Measurements from ENCODE around the gene TCEAL4. TPM values are rescaled to one million over a fixed set of nuclear protein-coding genes. Genes with fewer than 3 reads are reported as not detected.
A peak's percentile ranks its signal among the peaks of the same experiment; 100 is the strongest.

Gene TCEAL4
- polyA plus RNA-seq (2012; ENCODE audit: missing spikeins), result 56.6 TPM

- TF ChIP-seq TAF1 (IDR thresholded peaks at IDR 0.05; ENCODE audit: borderline replicate concordance, low read depth, low read length) (no peak), POLR2A (IDR thresholded peaks at IDR 0.05; ENCODE audit: low read depth, low read length) (no peak), POLR2AphosphoS5 (IDR thresholded peaks at IDR 0.05; ENCODE audit: low read depth, low read length) (no peak)
- FAIRE-seq (peak; percentile 81), DNase-seq (ENCODE audit: insufficient read length) (peak; percentile 25)
These were observed at the start of gene TCEAL4 for GRCh38 chrX:103585411-103586313. Gene TCEAL4 (plus strand): TSS chrX:103585515. CDS start chrX:103586676, 1,161 bp downstream.

GRCh38 chrX:103536071-103536470, 49.2 kb upstream of the TCEAL4 start:
- TF ChIP-seq POLR2A (IDR thresholded peaks at IDR 0.05; ENCODE audit: low read depth, low read length) (no peak), POLR2AphosphoS5 (IDR thresholded peaks at IDR 0.05; ENCODE audit: low read depth, low read length) (no peak), TAF1 (IDR thresholded peaks at IDR 0.05; ENCODE audit: borderline replicate concordance, low read depth, low read length) (no peak)
- DNase-seq (ENCODE audit: insufficient read length), result no peak
- no peak for FAIRE-seq

- FAIRE-seq (no peak), DNase-seq (ENCODE audit: insufficient read length) (no peak)
- TF ChIP-seq POLR2AphosphoS5 (IDR thresholded peaks at IDR 0.05; ENCODE audit: low read depth, low read length) (no peak), TAF1 (IDR thresholded peaks at IDR 0.05; ENCODE audit: borderline replicate concordance, low read depth, low read length) (no peak), POLR2A (IDR thresholded peaks at IDR 0.05; ENCODE audit: low read depth, low read length) (no peak)
These were observed 48.6 kb upstream of the TCEAL4 start for GRCh38 chrX:103536732-103537131.

- no peak for TF ChIP-seq TAF1 (IDR thresholded peaks at IDR 0.05; ENCODE audit: borderline replicate concordance, low read depth, low read length)
- no peak for TF ChIP-seq POLR2A (IDR thresholded peaks at IDR 0.05; ENCODE audit: low read depth, low read length)
- TF ChIP-seq POLR2AphosphoS5 (IDR thresholded peaks at IDR 0.05; ENCODE audit: low read depth, low read length), result no peak
- no peak for DNase-seq (ENCODE audit: insufficient read length)
- no peak for FAIRE-seq
These were observed 47.4 kb upstream of the TCEAL4 start for GRCh38 chrX:103537871-103538387.

- FAIRE-seq, result no peak
- no peak for DNase-seq (ENCODE audit: insufficient read length)
- no peak for TF ChIP-seq TAF1 (IDR thresholded peaks at IDR 0.05; ENCODE audit: borderline replicate concordance, low read depth, low read length)
- TF ChIP-seq POLR2A (IDR thresholded peaks at IDR 0.05; ENCODE audit: low read depth, low read length), result no peak
- no peak for TF ChIP-seq POLR2AphosphoS5 (IDR thresholded peaks at IDR 0.05; ENCODE audit: low read depth, low read length)
These were observed 46.6 kb upstream of the TCEAL4 start for GRCh38 chrX:103538728-103539127.

- FAIRE-seq (no peak), DNase-seq (ENCODE audit: insufficient read length) (no peak)
- no peak for TF ChIP-seq POLR2AphosphoS5 (IDR thresholded peaks at IDR 0.05; ENCODE audit: low read depth, low read length)
- TF ChIP-seq POLR2A (IDR thresholded peaks at IDR 0.05; ENCODE audit: low read depth, low read length), result no peak
- TF ChIP-seq TAF1 (IDR thresholded peaks at IDR 0.05; ENCODE audit: borderline replicate concordance, low read depth, low read length), result no peak
These were observed 45.6 kb upstream of the TCEAL4 start for GRCh38 chrX:103539695-103540094.

- DNase-seq (ENCODE audit: insufficient read length) (no peak), FAIRE-seq (no peak)
- TF ChIP-seq POLR2AphosphoS5 (IDR thresholded peaks at IDR 0.05; ENCODE audit: low read depth, low read length), result no peak
- no peak for TF ChIP-seq POLR2A (IDR thresholded peaks at IDR 0.05; ENCODE audit: low read depth, low read length)
These were observed 45.2 kb upstream of the TCEAL4 start for GRCh38 chrX:103540145-103540544.

GRCh38 chrX:103549916-103550315, 35.4 kb upstream of the TCEAL4 start:
- FAIRE-seq (no peak), DNase-seq (ENCODE audit: insufficient read length) (no peak)
- TF ChIP-seq POLR2A (IDR thresholded peaks at IDR 0.05; ENCODE audit: low read depth, low read length) (no peak), POLR2AphosphoS5 (IDR thresholded peaks at IDR 0.05; ENCODE audit: low read depth, low read length) (no peak), TAF1 (IDR thresholded peaks at IDR 0.05; ENCODE audit: borderline replicate concordance, low read depth, low read length) (no peak)

- DNase-seq (ENCODE audit: insufficient read length), result no peak
- TF ChIP-seq POLR2A (IDR thresholded peaks at IDR 0.05; ENCODE audit: low read depth, low read length), result no peak
- TF ChIP-seq TAF1 (IDR thresholded peaks at IDR 0.05; ENCODE audit: borderline replicate concordance, low read depth, low read length), result no peak
- no peak for TF ChIP-seq POLR2AphosphoS5 (IDR thresholded peaks at IDR 0.05; ENCODE audit: low read depth, low read length)
- no peak for FAIRE-seq
These were observed 34.8 kb upstream of the TCEAL4 start for GRCh38 chrX:103550415-103551051.

- DNase-seq (ENCODE audit: insufficient read length) (no peak), FAIRE-seq (no peak)
- no peak for TF ChIP-seq TAF1 (IDR thresholded peaks at IDR 0.05; ENCODE audit: borderline replicate concordance, low read depth, low read length)
- TF ChIP-seq POLR2A (IDR thresholded peaks at IDR 0.05; ENCODE audit: low read depth, low read length), result no peak
- no peak for TF ChIP-seq POLR2AphosphoS5 (IDR thresholded peaks at IDR 0.05; ENCODE audit: low read depth, low read length)
These were observed 33.1 kb upstream of the TCEAL4 start for GRCh38 chrX:103552236-103552635.

- 0 out of 2 replicates have a peak, but pooled peaks have one; percentile 32 for TF ChIP-seq TAF1 (IDR thresholded peaks at IDR 0.05; ENCODE audit: borderline replicate concordance, low read depth, low read length)
- peak; percentile 56; the same call in 1 of the 2 replicates for TF ChIP-seq POLR2A (IDR thresholded peaks at IDR 0.05; ENCODE audit: low read depth, low read length)
- TF ChIP-seq POLR2AphosphoS5 (IDR thresholded peaks at IDR 0.05; ENCODE audit: low read depth, low read length), result no peak
- DNase-seq (ENCODE audit: insufficient read length) (peak; percentile 3), FAIRE-seq (peak; percentile 80)
These were observed 30.5 kb upstream of the TCEAL4 start for GRCh38 chrX:103554687-103555424.

Data from GM12892 (cell line).